Breast epithelium (tissue), 3 donors: ENCODE measurements around the gene BDKRB2.

ENCODE experiments used
- CTCF ChIP-seq, 3 donors: fragments of 450-650 bp; IDR thresholded peaks; one replicate each; pipeline ENCODE4 v1.5.1; 2016 to 2017; ENCODE audit warnings: antibody characterized with exemption in 3 of 3, mild to moderate bottlenecking in 3 of 3, moderate library complexity in 3 of 3
- POLR2A ChIP-seq: fragments of 450-650 bp; IDR thresholded peaks from one replicate; pipeline ENCODE4 v1.6.1; 2016; ENCODE audit warnings: antibody characterized with exemption, mild to moderate bottlenecking, moderate library complexity
- POLR2AphosphoS5 ChIP-seq, 3 donors: sonication (generic); formaldehyde crosslinking; IDR thresholded peaks; one replicate each; pipeline ENCODE4 v1.6.1; 2017; ENCODE audit warnings: antibody characterized with exemption in 3 of 3

GRCh38 chr14:96221841-96222240 is 17.2 kb downstream of the BDKRB2 start:
- TF ChIP-seq CTCF (IDR thresholded peaks at IDR 0.05) (no peak), POLR2AphosphoS5 (IDR thresholded peaks at IDR 0.05) (no peak), POLR2A (no peak)
